NCI-H82 (cell line): ENCODE data around the gene PBXIP1.

Source experiments
- DNase-seq: peaks from one replicate; lab custom pipeline; 2025; lab: John Stamatoyannopoulos, UW

PBXIP1 gene, protein sequence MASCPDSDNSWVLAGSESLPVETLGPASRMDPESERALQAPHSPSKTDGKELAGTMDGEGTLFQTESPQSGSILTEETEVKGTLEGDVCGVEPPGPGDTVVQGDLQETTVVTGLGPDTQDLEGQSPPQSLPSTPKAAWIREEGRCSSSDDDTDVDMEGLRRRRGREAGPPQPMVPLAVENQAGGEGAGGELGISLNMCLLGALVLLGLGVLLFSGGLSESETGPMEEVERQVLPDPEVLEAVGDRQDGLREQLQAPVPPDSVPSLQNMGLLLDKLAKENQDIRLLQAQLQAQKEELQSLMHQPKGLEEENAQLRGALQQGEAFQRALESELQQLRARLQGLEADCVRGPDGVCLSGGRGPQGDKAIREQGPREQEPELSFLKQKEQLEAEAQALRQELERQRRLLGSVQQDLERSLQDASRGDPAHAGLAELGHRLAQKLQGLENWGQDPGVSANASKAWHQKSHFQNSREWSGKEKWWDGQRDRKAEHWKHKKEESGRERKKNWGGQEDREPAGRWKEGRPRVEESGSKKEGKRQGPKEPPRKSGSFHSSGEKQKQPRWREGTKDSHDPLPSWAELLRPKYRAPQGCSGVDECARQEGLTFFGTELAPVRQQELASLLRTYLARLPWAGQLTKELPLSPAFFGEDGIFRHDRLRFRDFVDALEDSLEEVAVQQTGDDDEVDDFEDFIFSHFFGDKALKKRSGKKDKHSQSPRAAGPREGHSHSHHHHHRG

GRCh38 chr1:154955718-154956543 is at the start of gene PBXIP1:
Gene PBXIP1, minus strand, starts transcription at chr1:154956099. Its CDS starts 2,378 bp downstream, at chr1:154953721.
- peak; percentile 97 for DNase-seq

- no peak for DNase-seq
Observed at GRCh38 chr1:155005076-155006011, 49.4 kb upstream of the PBXIP1 start.

DNA sequence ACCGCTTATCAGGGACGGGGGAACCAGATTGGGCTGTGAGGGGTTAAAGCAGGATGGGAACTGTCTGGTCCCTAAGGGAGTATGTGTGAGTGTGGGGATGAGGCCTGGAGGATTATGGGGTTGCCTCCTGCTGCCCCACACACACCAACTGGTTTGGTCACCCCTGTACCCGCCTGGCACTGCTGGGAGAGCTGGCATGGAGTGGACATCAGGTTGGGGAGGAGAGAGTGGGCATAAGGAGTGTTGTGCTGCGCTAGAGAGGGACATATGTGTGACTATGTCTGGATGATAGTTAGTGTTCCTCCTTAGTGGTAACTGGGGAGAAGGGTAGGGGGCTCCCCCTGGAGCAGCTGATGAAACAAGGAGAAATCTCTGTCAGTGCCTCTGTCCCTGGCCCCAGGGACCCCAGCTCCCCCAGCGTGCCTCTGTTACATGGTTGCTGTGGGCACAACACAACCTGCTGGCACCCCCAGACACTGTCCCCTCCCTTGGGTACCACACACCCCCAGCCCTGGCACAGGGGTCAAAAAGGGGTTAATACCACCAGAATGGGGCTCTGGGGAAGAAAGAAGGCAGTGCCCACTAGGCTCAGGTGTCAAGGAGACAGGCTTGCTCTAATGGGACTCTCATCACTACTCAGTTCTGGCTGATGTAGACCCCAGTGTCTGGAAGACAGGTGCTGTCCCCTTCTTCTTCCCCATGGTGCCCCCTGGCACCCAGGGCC is 48.6 kb upstream of the PBXIP1 start:
- no peak for DNase-seq

DNA sequence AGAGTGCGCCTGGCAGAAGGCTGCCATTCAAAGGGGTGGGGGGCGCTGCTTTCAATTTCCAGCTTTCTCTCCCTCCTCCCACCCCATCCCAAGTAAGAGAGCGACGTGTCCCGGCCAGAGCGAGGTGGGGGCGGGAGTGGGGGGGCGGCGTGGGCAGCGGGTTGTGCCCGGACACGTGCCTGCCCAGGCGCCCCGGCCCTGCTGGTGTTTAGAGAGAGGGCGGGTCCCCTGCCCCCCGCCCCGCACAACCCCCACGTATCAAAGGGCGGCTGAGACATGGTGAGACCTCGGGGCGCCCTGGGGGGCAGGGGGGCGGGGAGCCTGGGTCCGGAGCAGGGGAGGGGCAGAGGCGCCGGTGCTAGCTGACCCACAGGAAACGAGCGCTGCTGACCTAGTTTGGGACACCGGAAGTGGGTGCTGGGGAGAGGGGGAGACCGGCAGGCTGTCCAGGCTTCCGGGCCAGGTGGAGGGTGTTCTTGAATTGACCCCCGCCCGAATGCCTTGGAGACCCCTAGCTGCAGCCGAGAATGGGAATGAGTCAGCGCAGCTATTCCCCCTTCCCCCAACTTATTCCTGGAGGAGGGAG is 48.0 kb upstream of the PBXIP1 start:
- peak; percentile 71 for DNase-seq

- peak; percentile 76 for DNase-seq
Observed at GRCh38 chr1:155003227-155003765, 47.4 kb upstream of the PBXIP1 start.

GRCh38 chr1:155002464-155003226 is 46.7 kb upstream of the PBXIP1 start, which contains the start of gene ZBTB7B:
Gene ZBTB7B, plus strand, starts transcription at chr1:155002802. Its CDS starts 11,859 bp downstream, at chr1:155014661.
- DNase-seq = peak; percentile 68

- peak; percentile 100 for DNase-seq
Observed at GRCh38 chr1:155001675-155002463, 46.0 kb upstream of the PBXIP1 start.

- no peak for DNase-seq
Observed at GRCh38 chr1:155001425-155001674, 45.5 kb upstream of the PBXIP1 start.

- peak; percentile 96 for DNase-seq
Observed at GRCh38 chr1:155000726-155001424, 45.0 kb upstream of the PBXIP1 start.

GRCh38 chr1:155000411-155000725 is 44.5 kb upstream of the PBXIP1 start:
- no peak for DNase-seq

DNA sequence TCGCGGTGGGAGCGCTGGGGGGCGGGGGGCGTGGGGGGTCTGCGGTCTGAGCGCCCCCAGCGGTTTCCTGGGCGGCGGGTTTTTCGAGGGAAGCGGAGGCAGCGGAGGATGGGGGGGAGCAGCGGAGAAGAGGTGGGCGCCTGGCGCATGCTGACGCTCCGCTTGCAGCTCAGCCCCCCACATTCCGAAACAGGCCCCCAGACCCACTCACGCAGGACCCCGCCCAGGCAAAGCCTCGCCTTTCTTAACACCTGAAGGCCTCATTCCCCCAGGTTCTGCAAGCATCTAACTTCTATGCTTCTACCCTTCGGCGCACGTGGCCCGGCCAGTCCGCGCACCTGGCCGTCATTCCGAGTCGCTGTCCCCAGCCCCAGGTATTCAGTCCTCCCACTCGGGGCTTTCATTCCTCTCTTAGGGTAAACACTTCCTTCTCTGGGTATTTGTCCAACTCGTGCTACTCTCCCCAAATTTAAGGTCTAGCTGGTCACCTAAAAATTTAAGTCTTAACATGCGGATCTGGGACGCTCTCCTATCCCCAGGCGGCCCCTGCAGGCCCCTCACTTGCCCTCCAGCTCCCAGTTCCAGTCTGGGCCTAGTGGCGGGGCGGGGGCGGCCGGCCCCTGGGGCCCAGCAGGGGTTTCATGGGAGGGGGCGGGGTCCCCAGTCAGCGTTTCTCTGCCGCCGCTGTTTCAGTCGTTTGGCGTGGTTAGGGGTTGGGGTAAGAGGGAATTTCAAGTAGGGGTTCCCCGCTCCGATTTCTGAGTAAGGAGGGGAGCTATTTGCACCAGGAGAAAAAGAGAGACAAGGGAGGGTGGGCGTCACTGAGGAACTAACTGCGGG is 43.9 kb upstream of the PBXIP1 start:
- peak; percentile 76 for DNase-seq

DNA sequence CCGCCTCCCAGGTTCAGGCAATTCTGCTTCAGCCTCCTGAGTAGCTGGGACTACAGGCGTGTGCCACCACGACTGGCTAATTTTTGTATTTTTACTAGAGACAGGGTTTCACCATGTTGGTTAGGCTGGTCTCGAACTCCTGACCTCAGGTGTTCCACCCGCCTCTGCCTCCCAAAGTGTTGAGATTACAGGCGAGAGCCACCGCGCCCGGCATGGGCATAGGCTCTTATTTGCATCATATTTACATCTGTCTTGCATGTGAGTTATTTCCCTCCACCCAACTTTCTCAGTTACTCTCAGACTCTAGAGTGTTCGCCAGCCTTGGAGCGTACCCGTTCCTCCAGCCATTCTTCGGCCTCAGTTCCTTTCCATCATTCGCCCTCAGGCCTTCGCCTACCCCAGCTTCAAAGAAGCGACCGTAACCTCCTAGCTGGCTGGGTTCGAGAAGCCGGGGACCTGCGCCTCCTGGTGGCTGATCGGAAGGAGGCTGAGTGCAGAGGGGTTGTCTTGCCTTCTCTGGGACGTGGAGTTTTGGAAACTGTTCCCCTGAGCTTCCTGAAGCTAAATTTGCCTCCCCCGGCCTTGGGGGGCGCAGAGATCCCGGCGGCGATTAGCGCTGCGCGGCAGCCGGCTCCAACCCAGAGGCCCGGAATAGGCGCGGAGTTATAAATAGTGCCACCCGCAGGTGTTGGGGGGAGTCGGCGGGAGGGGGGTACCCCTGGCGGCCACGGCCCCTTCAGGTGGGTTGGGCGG is 43.1 kb upstream of the PBXIP1 start:
- peak; percentile 89 for DNase-seq

DNA sequence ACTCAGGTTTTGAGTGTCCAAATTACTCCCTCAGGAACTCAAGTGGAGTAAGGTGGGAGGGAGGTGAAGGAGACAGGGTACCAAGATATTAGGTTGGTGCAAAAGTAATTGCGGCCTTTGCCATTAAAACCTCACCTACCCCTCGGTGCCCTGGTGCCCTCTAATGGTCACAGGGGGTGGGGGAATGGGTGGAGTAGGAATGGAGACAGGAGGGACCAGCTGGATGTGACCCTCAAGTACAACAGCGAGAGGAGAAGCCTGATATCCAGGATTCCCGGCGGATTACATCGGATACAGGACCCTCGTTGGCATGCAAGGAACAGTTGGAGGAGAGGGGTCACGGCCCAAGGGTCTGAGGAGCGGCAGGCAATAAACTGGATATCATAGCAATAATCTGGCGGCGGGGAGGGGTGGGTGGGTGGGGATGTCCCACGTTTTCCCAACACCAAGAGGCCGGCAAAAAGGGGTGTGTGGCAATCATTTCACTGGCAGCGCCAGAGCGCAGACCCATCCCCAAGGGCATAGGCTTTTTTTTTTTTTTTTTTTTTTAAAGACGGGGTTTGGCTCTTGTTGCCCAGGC is 42.4 kb upstream of the PBXIP1 start:
- peak; percentile 33 for DNase-seq

DNA sequence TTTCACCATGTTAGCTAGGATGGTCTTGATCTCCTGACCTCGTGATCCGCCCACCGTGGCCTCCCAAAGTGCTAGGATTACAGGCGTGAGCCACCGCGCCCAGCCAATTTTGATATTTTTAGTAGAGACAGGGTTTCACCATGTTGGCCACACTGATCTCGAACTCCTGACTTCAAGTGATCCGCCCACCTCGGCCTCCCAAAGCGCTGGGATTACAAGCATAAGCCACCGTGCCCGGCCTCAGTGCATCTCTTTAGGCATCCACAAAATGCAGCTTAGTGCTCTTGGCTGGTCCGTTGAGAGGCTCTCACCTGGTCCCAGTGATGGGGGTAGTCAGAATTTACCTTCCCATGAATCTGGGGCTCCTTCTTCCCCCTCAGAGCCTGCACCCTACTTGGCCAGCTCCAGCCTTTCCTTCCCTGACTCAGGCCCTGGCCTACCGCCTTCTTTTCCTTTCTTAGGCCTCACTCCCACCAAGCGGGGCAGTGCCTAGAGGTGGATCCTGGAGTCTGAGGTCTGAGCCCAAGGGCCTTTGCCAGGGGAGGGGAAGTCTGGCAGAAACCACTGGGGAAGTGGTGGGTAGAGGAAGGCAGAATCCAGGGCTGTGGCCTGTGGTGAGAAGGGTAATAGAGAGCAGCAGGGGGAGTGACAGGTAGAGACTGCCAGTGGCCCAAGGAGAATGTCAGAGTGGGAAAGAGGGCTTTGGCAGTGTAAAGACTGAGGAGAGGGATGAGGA is 41.2 kb upstream of the PBXIP1 start:
- DNase-seq = no peak

- DNase-seq = peak; percentile 75
Observed at GRCh38 chr1:154995301-154995983, 39.5 kb upstream of the PBXIP1 start.
